T47D (cell line): Measurements from ENCODE around the gene MPST.

Source experiments
- DNase-seq, 2 experiments: peaks; one replicate each; pipeline versions ENCODE4 v3.0.0 to v3.0.0-alpha.2; 2011 to 2012; ENCODE audit warnings: low read depth in 1 of 2, low spot score in 1 of 2
- JUND ChIP-seq: IDR thresholded peaks from 2 replicates; pipeline ENCODE4 v1.6.1; 2012; ENCODE audit warnings: low read depth
- in situ Hi-C: cut with HindIII; loops from 2 replicates; pipeline ENCODE4 v1.10.0; 2016; ENCODE audit warnings: low sequenced_read_pairs, low pct_unique_long_range_greater_than_20kb

MPST gene

DNA sequence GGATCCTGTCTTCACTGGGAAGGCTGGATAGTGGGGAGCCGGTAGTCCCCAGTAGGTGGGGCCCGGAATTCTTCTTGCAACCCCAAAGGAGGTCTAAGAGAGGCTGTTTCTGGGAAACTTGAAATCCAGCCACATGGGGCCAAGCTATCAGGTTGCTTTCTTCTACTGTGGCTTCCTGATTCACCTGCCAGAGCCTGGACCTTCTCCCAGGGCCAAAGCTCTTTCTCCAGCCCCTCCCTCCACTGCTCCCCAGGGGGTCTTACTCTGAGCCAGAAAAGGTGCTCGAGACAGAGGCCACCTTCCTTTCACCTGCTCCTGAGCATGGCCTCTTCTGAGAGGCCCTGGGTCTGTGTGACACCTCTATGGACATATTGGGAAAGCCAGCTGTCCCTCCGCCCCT, 9.4 kb upstream of the MPST start:
- TF ChIP-seq JUND = no peak
- DNase-seq = no peak
- in situ Hi-C loops = no loop called here

DNA sequence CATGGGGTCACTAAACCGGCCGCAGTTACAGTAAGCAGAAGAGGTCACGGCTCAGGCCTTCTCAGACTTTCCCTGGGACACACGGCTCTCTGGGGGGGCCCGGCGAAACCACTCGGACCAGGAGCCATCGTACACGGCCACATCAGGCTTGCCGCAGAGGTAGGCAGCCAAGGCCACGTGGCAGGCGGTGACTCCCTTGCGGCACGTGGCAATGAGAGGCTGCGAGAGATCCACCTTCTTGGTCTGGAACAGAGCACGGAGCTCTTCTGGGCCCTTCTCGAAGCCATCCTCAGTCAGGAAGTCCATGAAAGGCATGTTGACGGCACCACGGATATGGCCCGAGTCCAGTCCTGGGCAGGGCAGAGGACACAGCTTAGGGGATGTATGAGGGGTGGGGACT, 8.6 kb upstream of the MPST start:
- no peak for TF ChIP-seq JUND
- in situ Hi-C loops = no loop called here
- DNase-seq = no peak

- in situ Hi-C loops = no loop called here
- TF ChIP-seq JUND = no peak
- no peak for DNase-seq
Measured at GRCh38 chr22:37011472-37011871, 8.1 kb upstream of the MPST start.

GRCh38 chr22:37012262-37012904, 7.2 kb upstream of the MPST start:
- no peak for DNase-seq
- TF ChIP-seq JUND = no peak
- in situ Hi-C loops = no loop called here

DNA sequence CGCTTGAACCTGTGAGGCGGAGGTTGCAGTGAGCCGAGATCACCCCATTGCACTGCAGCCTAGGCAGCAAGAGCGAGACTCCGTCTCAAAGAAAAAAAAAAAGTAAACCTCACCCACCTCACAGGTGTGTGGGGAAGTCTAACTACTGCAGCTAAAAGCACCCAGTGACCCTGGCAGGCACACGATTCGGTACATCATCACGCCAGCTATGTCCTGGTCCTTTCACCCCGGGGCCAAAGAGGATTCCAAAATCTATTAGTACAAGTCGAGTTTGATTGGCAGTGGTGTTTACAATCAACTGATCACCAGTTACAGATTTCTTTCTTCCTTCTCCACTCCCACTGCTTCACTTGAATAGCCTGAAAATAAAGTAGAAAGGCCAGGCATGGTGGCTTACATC, 6.6 kb upstream of the MPST start:
- in situ Hi-C loops = no loop called here
- no peak for TF ChIP-seq JUND
- no peak for DNase-seq

GRCh38 chr22:37014415-37014806, 5.1 kb upstream of the MPST start:
- in situ Hi-C loops = no loop called here

DNA sequence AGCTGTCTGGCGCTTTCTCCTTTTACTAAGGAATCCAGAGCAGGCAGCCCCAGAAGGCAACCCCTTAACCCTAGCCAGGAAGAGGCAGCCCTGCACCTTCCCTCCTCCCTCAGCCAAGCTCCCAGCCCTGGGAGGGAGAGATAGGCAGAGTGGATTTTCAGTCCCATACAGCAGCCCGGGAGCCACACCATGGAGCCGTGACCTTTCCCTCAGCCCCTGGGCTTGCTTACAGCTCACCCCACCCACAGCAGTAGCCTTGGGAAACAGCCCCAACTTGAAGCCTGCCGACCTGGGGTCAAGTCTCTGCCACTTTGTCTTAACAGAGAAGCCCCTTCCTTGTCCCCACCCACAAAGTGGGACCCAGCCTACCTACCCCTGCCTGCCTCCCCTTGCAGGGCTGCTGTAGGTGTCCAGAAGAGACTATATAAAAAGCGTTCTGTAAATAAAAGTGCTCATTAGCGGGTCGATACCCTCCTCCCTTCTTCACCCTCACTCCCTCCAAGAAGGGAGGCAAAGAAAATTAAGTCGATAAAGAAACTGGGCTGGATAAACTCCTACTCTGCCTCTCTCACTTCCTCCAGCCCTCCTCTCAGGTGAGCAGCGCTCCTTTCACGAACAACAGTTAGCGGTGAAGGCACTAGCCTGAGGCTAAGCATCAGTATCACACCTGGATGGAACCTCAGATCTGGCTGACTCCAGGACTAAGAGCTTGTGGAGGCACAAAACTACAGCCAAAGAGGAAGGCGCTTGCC, 4.5 kb upstream of the MPST start:
- in situ Hi-C loops = no loop called here
- TF ChIP-seq JUND = no peak
- DNase-seq = no peak

More at GRCh38 chr22:37014415-37014806, 5.1 kb upstream of the MPST start:
- no peak for DNase-seq
- TF ChIP-seq JUND = no peak

- in situ Hi-C loops = no loop called here
- no peak for DNase-seq
- no peak for TF ChIP-seq JUND
Measured at GRCh38 chr22:37015587-37015878, 4.0 kb upstream of the MPST start.

DNA sequence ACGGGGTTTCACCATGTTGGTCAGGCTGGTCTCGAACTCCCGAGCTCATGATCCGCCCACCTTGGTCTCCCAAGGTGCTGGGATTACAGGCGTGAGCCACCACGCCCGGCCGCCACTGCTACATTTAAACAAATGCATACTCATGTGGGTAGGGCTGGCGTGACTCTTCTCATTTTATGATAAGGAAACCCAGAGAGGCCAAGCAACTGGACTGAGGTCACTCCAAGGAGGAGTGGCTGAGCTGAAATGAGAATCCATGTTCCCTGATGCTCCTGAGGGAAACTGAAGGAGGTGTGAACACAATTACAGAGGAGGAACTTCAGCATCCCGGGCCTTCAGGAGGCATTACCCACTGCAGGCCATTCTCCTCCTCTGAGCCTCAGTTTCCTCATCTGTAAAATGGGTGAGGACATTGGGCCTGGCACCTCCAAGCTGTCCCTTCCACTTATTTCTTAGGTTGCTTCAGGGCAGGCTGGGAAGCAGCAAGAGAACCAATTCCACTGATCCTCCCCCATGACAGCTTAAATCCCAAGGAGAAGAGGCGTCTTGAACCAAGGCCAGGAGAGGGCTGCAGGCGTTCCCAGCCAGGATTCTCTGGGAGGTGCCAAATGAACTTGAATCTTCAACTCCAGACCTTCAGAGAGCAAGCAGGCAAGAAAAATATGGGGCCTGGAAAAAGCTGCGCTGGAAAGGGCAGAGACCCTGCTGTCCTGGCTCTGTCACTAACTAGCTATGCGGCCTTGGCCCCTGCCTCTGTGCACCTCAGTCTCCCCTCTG, 3.2 kb upstream of the MPST start:
- no peak for TF ChIP-seq JUND
- no peak for DNase-seq
- in situ Hi-C loops = no loop called here

DNA sequence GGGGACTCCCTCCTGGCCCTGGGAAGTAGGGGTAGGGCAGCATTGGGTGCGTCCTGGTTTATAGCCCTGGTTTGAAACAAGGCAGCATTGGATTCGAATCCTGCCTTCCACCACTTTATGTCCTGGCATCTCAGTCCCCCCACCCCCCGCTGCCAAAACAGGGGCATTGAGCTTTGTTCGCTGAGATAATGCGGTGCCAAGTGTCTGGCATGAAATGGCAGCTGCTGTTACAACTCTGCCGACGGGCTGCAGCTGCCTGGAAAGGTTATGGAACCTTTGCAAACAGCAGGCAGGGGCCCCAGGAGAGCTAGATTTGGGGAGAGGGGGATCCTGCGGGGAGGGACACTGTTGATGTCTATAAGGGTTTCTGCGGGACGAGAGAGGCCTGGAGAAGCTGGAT, 2.2 kb upstream of the MPST start:
- in situ Hi-C loops = no loop called here
- TF ChIP-seq JUND = no peak

GRCh38 chr22:37018086-37018814, 1.3 kb upstream of the MPST start:
- in situ Hi-C loops = no loop called here
- no peak for TF ChIP-seq JUND
- DNase-seq = no peak

More for the DNA sequence above, 2.2 kb upstream of the MPST start:
- DNase-seq = no peak

DNA sequence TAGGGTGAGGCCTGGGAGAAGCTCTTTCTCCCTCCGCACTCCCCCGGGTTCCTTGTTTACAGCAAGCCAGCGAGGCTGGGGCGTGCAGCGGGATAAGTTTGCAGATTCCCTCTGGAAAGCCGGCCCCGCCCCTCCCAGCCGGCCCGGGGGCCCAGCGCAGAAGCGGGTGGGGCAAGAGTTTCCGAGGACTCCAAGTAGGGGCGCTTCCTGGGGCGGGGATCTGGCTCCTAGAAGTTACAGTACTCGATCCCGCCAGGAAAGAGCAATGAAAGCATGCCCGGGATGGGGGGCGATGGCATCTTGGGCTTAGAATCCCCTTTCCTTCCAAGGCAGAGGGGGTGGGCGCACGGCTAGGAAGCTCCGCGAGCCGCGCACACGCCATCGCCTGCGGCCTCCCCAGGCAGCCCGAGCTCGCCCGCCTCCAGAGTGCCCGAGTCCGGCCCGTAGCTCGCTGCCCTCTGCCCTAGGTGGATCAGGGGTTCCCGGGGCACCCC, 680 bp upstream of the MPST start:
- in situ Hi-C loops = no loop called here
- TF ChIP-seq JUND = no peak
- DNase-seq = peak in 1 of 2 experiments; percentile 20

DNA sequence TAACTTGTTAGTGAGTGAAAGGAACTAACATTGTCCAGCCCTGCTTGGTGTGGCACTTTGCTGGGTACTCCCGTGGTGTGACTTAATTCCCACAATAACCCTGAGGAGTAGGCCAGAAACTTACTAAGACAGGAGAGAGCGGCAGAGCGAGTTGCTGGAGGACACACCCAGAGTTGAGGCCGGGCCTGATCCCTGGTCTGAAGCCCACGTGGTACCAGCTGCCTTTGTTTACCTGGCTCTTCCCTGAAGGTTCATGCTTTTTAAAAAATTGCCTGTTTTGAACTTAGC, 594 bp downstream of the MPST start:
- TF ChIP-seq JUND = no peak
- peak; percentile 38 to 60 for DNase-seq
- in situ Hi-C loops = no loop called here
